Measurements from ENCODE around the gene TRAPPC5. TPM values are rescaled to one million over a fixed set of nuclear protein-coding genes. Genes with fewer than 3 reads are reported as not detected.

Gene TRAPPC5
- total RNA-seq, 1 experiment from 2014 or later: 101 TPM

- TF ChIP-seq CBX3 (IDR thresholded peaks at IDR 0.05; ENCODE audit: low read depth) (no peak), ZFX (IDR thresholded peaks at IDR 0.05) (no peak), YY1 (IDR thresholded peaks at IDR 0.05; ENCODE audit: extremely low read depth, insufficient replicate concordance, low read depth, low read length) (no peak), JUND (IDR thresholded peaks at IDR 0.05) (no peak), REST (IDR thresholded peaks at IDR 0.05; ENCODE audit: low read depth) (no peak), ZBTB33 (IDR thresholded peaks at IDR 0.05; ENCODE audit: extremely low read depth, insufficient replicate concordance, low read length) (no peak)
- TF ChIP-seq, protein P1, sequence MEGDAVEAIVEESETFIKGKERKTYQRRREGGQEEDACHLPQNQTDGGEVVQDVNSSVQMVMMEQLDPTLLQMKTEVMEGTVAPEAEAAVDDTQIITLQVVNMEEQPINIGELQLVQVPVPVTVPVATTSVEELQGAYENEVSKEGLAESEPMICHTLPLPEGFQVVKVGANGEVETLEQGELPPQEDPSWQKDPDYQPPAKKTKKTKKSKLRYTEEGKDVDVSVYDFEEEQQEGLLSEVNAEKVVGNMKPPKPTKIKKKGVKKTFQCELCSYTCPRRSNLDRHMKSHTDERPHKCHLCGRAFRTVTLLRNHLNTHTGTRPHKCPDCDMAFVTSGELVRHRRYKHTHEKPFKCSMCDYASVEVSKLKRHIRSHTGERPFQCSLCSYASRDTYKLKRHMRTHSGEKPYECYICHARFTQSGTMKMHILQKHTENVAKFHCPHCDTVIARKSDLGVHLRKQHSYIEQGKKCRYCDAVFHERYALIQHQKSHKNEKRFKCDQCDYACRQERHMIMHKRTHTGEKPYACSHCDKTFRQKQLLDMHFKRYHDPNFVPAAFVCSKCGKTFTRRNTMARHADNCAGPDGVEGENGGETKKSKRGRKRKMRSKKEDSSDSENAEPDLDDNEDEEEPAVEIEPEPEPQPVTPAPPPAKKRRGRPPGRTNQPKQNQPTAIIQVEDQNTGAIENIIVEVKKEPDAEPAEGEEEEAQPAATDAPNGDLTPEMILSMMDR (IDR thresholded peaks at IDR 0.05 in 2 of 3, conservative IDR thresholded peaks at IDR 0.05 in 1 of 3; ENCODE audit: borderline replicate concordance in 1 of 3, insufficient read depth in 1 of 3, low read depth in 2 of 3, low read length in 2 of 3): no peak
Observed at GRCh38 chr19:7690779-7691258, 10.2 kb downstream of the TRAPPC5 start.

More at GRCh38 chr19:7690779-7691258, 10.2 kb downstream of the TRAPPC5 start:
- H3K4me3 ChIP-seq (replicated peaks in 1 of 2; ENCODE audit: low read depth in 1 of 2, low read length in 2 of 2): no peak overlapping the region
- H3K9ac ChIP-seq (ENCODE audit: low read length): no peak overlapping the region
- peaks cover 0 to 5% of the 10 kb centered on the region in 2 experiments; a peak in 1 of 4 replicates for H3K9me3 ChIP-seq (ENCODE audit: control insufficient read depth in 1 of 2, insufficient read depth in 1 of 2, low read depth in 1 of 2, low read length in 2 of 2)
- ChIA-PET RAD21 (ENCODE audit: low non-redundant PET in 1 of 2, low total read pairs in 2 of 2, uncharacterized antibody in 2 of 2, unreplicated experiment in 2 of 2) (no interaction called here), POLR2A (no interaction called here), CTCF (no interaction called here)
- no peak overlapping the region for H2AFZ ChIP-seq (ENCODE audit: low read depth, low read length, poor library complexity, severe bottlenecking)
- no peaks in the 10 kb centered on the region for H3K4me1 ChIP-seq (ENCODE audit: control insufficient read depth in 1 of 2, insufficient read depth in 2 of 2, low read length in 2 of 2)
- DNase-seq (ENCODE audit: low read depth, low spot score) (no peak), ATAC-seq (no peak)
- no peaks in the 10 kb centered on the region for H3K27me3 ChIP-seq (ENCODE audit: insufficient read depth, low read length)
- no peak overlapping the region for H3K27ac ChIP-seq (ENCODE audit: low read depth, low read length)
- H3K4me2 ChIP-seq (ENCODE audit: low read length): no peak overlapping the region
- H3K36me3 ChIP-seq (ENCODE audit: control insufficient read depth in 1 of 2, insufficient read depth in 2 of 2, low read length in 2 of 2): no peaks in the 10 kb centered on the region
- no peaks in the 10 kb centered on the region for H3K79me2 ChIP-seq (ENCODE audit: insufficient read depth, low read length)
- no peaks in the 10 kb centered on the region for H3K9me2 ChIP-seq (ENCODE audit: insufficient read depth)
- H4K20me1 ChIP-seq (ENCODE audit: insufficient read depth): no peaks in the 10 kb centered on the region
- BruUV-seq (replicated peaks): no TSS peak
- intact Hi-C loops (cut with micrococcal nuclease): no loop called here
